GM12878 (cell line): ENCODE measurements around the gene MGAT5. TPM values are rescaled to one million over a fixed set of nuclear protein-coding genes. Genes with fewer than 3 reads are reported as not detected.

Experiments used
- ATAC-seq: fragments of 200-7000 bp; cut with Tn5 transposase; 3 replicates; pipeline ENCODE4 v1.9.1; 2020; ENCODE audit warnings: mild to moderate bottlenecking, moderate library complexity
- BruUV-seq: library from RNA; stranded (reverse); fragments of 400-500 nt; replicated peaks from 2 replicates; lab custom pipeline; 2021; lab: Mats Ljungman, UMichigan
- CTCF ChIA-PET: fragments of 300-600 bp; sonication (Branson Sonifier 250); formaldehyde crosslinking; extraction: SDS; loops from one replicate; lab custom pipeline; 2021; ENCODE audit warnings: inconsistent platforms; lab: Yijun Ruan, JAX
- POLR2A ChIA-PET: fragments of 350-600 bp; formaldehyde crosslinking; extraction: SDS; loops from one replicate; lab custom pipeline; 2021; ENCODE audit warnings: inconsistent platforms; lab: Charles Lee
- RAD21 ChIA-PET: fragments of 300-600 bp; sonication (Branson Sonifier 250); formaldehyde crosslinking; loops from one replicate; lab custom pipeline; 2023; ENCODE audit warnings: antibody characterized with exemption; ENCODE audit not compliant: unreplicated experiment; lab: Charles Lee
- SMC1A ChIA-PET: fragments of 300-600 bp; sonication (Branson Sonifier 250); formaldehyde crosslinking; loops from one replicate; lab custom pipeline; 2023; ENCODE audit not compliant: unreplicated experiment, uncharacterized antibody; lab: Charles Lee
- DNase-seq: peaks from one replicate; pipeline ENCODE4 v3.0.0-alpha.2; 2011; ENCODE audit warnings: low read depth, low spot score
- FAIRE-seq: peaks from 3 replicates; lab custom pipeline; 2011; peaks lifted over from hg19 to GRCh38; lab: Jason Lieb, UNC
- H2AFZ ChIP-seq: 2 replicates; pipeline ENCODE4 v1.6.0; 2011; ENCODE audit warnings: low read depth, low read length, control low read depth; ENCODE audit not compliant: control insufficient read depth
- H3K27ac ChIP-seq: 2 replicates; pipeline ENCODE4 v1.5.1; 2011; ENCODE audit warnings: control low read depth; ENCODE audit not compliant: control insufficient read depth, insufficient read depth
- H3K27me3 ChIP-seq, 2 experiments: replicated peaks in 1 of 2; 2 replicates each; pipeline versions ENCODE4 v1.6.0 to v1.6.1; 2011; ENCODE audit warnings: low read length in 1 of 2; ENCODE audit not compliant: control insufficient read depth in 2 of 2, insufficient read depth in 2 of 2
- H3K36me3 ChIP-seq, 2 experiments: 2 replicates each; pipeline ENCODE4 v1.5.1; 2011; ENCODE audit warnings: low read length in 1 of 2; ENCODE audit not compliant: control insufficient read depth in 2 of 2, insufficient read depth in 2 of 2
- H3K4me1 ChIP-seq: 2 replicates; pipeline ENCODE4 v1.6.1; 2011; ENCODE audit warnings: mild to moderate bottlenecking, low read length, moderate library complexity, mixed read lengths; ENCODE audit not compliant: control insufficient read depth, insufficient read depth
- H3K4me2 ChIP-seq: 2 replicates; pipeline ENCODE4 v1.6.0; 2011; ENCODE audit warnings: control low read depth; ENCODE audit not compliant: control insufficient read depth, insufficient read depth
- H3K4me3 ChIP-seq: fragments of 200-600 bp; sonication (generic); 2 replicates; pipeline ENCODE4 v1.5.1; 2016
- H3K79me2 ChIP-seq: 2 replicates; pipeline ENCODE4 v1.6.0; 2011; ENCODE audit warnings: low read length; ENCODE audit not compliant: control insufficient read depth, insufficient read depth
- H3K9ac ChIP-seq: 2 replicates; pipeline ENCODE4 v1.8.0; 2011; ENCODE audit warnings: low read length, control low read depth, mixed read lengths; ENCODE audit not compliant: control insufficient read depth, insufficient read depth
- H3K9me3 ChIP-seq: replicated peaks from 3 replicates; pipeline ENCODE4 v1.5.1; 2011; ENCODE audit warnings: mild to moderate bottlenecking, low read length; ENCODE audit not compliant: control insufficient read depth, insufficient read depth
- H4K20me1 ChIP-seq: 2 replicates; pipeline ENCODE4 v1.6.0; 2011; ENCODE audit not compliant: control insufficient read depth, insufficient read depth
- BMI1 ChIP-seq: fragments of 450-650 bp; IDR thresholded peaks from 2 replicates; pipeline ENCODE4 v1.6.1; 2016; ENCODE audit warnings: mild to moderate bottlenecking, moderate library complexity, borderline replicate concordance
- GABPA ChIP-seq: IDR thresholded peaks from 2 replicates; pipeline ENCODE4 v1.6.1; 2014; ENCODE audit warnings: antibody characterized with exemption, low read depth, mild to moderate bottlenecking, inconsistent platforms
- HDAC2 ChIP-seq: fragments of 200-600 bp; sonication (generic); IDR thresholded peaks from 2 replicates; pipeline ENCODE4 v1.6.1; 2017
- NFIC ChIP-seq: IDR thresholded peaks from 2 replicates; pipeline ENCODE4 v1.6.1; 2012; ENCODE audit warnings: low read depth, mild to moderate bottlenecking, inconsistent platforms, low read length, moderate library complexity
- SRF ChIP-seq, 2 experiments: IDR thresholded peaks; 2 replicates each; pipeline ENCODE4 v1.6.1; 2011; ENCODE audit warnings: low read depth in 2 of 2, low read length in 2 of 2, mild to moderate bottlenecking in 1 of 2, moderate library complexity in 1 of 2
- WGBS: methylation state at CpG from one replicate; pipeline ENCODE4 v1.1.6; 2016; ENCODE audit warnings: low lambda C conversion rate; ENCODE audit not compliant: insufficient replicate concordance, insufficient coverage; ENCODE audit errors: missing lambda C conversion rate; 5-methylcytosine and 5-hydroxymethylcytosine counted together
- in situ Hi-C: fragments of 300-500 bp; cut with MboI; formaldehyde crosslinking; loops from 9 replicates; pipeline ENCODE4 v1.14.3; 2018; ENCODE audit warnings: mixed read lengths
- intact Hi-C: fragments of 100-400 bp; cut with micrococcal nuclease; formaldehyde crosslinking; loops from one replicate; pipeline ENCODE4 v1.14.2; 2022; ENCODE audit not compliant: unreplicated experiment
- polyA plus RNA-seq, 11 experiments: library from polyadenylated mRNA; depleted of rRNA in 4 of 11; unstranded in 6 of 11; stranded (reverse) in 5 of 11; fragments of >200 nt; fragmentation: Nextera tagmentation in 4 of 11; fragmentation: Illumina TruSeq in 1 of 11; extraction: Ambion mirVana in 4 of 11; extraction: Trizol in 1 of 11; gene quantifications; 1 replicate in 1 of 11; 2 replicates in 10 of 11; pipeline versions ENCODE4 v1.2.1 to v1.2.3, GENCODE V29; 2011 to 2016; ENCODE audit warnings: inconsistent platforms in 2 of 11, missing spikeins in 2 of 11, low read depth in 1 of 11
- total RNA-seq, 4 experiments: library from RNA; depleted of rRNA in 3 of 4; stranded (reverse); fragments of >200 nt in 3 of 4; fragmentation: Illumina TruSeq in 1 of 4; extraction: Trizol in 1 of 4; gene quantifications; 2 replicates each; pipeline versions ENCODE4 v1.2.1 to v1.2.3, GENCODE V29; 2013 to 2021
- TF ChIP-seq, protein P1 (sequence below), 3 experiments: IDR thresholded peaks in 2 of 3; conservative IDR thresholded peaks in 1 of 3; 2 replicates each; pipeline ENCODE4 v1.5.1; 2011; ENCODE audit warnings: low read depth in 3 of 3, low read length in 3 of 3, mild to moderate bottlenecking in 3 of 3, control low read depth in 2 of 3, moderate library complexity in 2 of 3, inconsistent platforms in 1 of 3, mixed read lengths in 1 of 3; ENCODE audit not compliant: control insufficient read depth in 2 of 3, insufficient read depth in 1 of 3; ENCODE audit errors: extremely low read depth in 1 of 3
- TF ChIP-seq, protein P2 (sequence below): IDR thresholded peaks from 2 replicates; pipeline ENCODE4 v1.6.1; 2012; ENCODE audit warnings: low read depth, low read length, improper control_type of control experiment
- TF ChIP-seq, protein P3 (sequence below): fragments of 450-650 bp; IDR thresholded peaks from 2 replicates; pipeline ENCODE4 v1.6.1; 2016; ENCODE audit warnings: mild to moderate bottlenecking
- TF ChIP-seq, protein P4 (sequence below): fragments of 450-650 bp; IDR thresholded peaks from 2 replicates; pipeline ENCODE4 v1.6.1; 2017; ENCODE audit warnings: mild to moderate bottlenecking, moderate library complexity
- TF ChIP-seq, protein P5 (sequence below): IDR thresholded peaks from 2 replicates; pipeline ENCODE4 v1.6.1; 2012; ENCODE audit warnings: low read depth, low read length, improper control_type of control experiment

MGAT5 gene
- total and polyA plus RNA-seq, 10 of the 15 experiments (the other 5 are each of a cell fraction or from before 2014, with no cell fraction given), result 4.9 to 104 (median 36.2) TPM

DNA sequence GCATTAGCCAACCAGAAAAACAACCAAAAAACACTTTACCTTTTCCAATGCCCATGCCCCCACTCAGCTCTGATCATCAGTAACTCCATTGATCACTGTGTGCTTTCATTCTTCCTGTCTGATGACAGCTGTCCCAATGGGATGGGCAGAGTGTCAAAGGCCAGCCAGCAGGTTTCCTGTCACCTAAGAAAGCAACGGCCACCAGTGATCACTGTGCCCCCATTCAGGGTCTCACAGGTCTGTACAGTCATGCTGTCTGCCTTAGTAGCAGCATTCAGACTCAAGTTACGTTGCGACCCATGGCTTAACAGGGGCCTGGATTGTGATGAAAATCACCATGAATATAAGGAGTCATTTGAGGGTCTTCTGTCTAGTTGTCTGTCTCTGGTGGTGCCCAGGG is 184.5 kb downstream of the MGAT5 start (continued):
- TF ChIP-seq, protein P1, sequence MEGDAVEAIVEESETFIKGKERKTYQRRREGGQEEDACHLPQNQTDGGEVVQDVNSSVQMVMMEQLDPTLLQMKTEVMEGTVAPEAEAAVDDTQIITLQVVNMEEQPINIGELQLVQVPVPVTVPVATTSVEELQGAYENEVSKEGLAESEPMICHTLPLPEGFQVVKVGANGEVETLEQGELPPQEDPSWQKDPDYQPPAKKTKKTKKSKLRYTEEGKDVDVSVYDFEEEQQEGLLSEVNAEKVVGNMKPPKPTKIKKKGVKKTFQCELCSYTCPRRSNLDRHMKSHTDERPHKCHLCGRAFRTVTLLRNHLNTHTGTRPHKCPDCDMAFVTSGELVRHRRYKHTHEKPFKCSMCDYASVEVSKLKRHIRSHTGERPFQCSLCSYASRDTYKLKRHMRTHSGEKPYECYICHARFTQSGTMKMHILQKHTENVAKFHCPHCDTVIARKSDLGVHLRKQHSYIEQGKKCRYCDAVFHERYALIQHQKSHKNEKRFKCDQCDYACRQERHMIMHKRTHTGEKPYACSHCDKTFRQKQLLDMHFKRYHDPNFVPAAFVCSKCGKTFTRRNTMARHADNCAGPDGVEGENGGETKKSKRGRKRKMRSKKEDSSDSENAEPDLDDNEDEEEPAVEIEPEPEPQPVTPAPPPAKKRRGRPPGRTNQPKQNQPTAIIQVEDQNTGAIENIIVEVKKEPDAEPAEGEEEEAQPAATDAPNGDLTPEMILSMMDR (IDR thresholded peaks at IDR 0.05 in 2 of 3, conservative IDR thresholded peaks at IDR 0.05 in 1 of 3; ENCODE audit: control insufficient read depth in 2 of 3, extremely low read depth in 1 of 3, insufficient read depth in 1 of 3, low read depth in 3 of 3, low read length in 3 of 3), result no peak

DNA sequence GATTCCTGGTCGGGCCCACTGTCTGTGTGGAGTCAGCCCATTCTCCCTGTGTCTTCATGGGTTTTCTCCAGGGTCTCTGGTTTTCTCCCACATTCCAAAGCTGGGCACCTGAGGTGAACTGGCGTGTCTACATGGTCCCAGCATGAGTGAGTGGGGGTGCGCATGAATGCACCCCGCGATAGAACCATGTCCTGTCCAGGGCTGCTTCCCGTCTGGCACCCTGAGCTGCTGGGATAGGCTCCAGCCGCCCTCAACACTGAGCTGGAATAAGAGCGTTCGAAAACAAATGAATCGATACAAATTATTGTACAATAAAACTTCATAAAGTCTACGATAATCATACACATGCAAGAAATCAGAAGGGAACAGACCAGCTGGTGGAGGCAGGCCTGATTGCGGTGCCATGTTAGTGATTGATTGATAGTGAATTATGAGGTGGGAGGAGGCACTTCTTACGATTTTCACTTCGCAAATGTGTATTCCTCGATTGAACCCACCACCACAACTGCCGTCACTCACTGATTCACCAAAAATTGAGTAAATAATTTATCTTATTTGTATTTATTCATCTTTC is 186.6 kb downstream of the MGAT5 start:
- H3K4me1 ChIP-seq, result no peaks in the 10 kb centered on the region
- H3K4me3 ChIP-seq, result no peak overlapping the region
- no peaks in the 10 kb centered on the region for H3K9me3 ChIP-seq
- ATAC-seq (no peak), DNase-seq (no peak), FAIRE-seq (no peak)
- RAD21 ChIA-PET, result no interaction called here
- WGBS, result 98% methylated on average over 16 of the region's 16 CpGs
- BruUV-seq, result no TSS peak
- POLR2A ChIA-PET, result no interaction called here
- no peak overlapping the region for H3K4me2 ChIP-seq
- CTCF ChIA-PET, result interaction anchor here (3.4 kb wide), 1 partner anchor 11 kb away, joined by 27 read pairs; no protein-coding TSS in a partner anchor
- intact Hi-C loops, result no loop called here
- H3K79me2 ChIP-seq, result no peaks in the 10 kb centered on the region
- peaks cover 26 to 32% of the 10 kb centered on the region in 2 experiments for H3K36me3 ChIP-seq
- no peak overlapping the region for H2AFZ ChIP-seq
- no peaks in the 10 kb centered on the region for H3K27me3 ChIP-seq
- H3K9ac ChIP-seq, result no peak overlapping the region
- H3K27ac ChIP-seq, result no peak overlapping the region
- SMC1A ChIA-PET, result interaction anchor here (0.8 kb wide), 1 partner anchor 324 kb away, joined by 3 read pairs; no protein-coding TSS in a partner anchor
- no peaks in the 10 kb centered on the region for H4K20me1 ChIP-seq
- in situ Hi-C loops, result no loop called here
- TF ChIP-seq GABPA (no peak), HDAC2 (no peak), NFIC (no peak), SRF (IDR thresholded peaks at IDR 0.05; ENCODE audit: low read depth in 2 of 2, low read length in 2 of 2) (no peak), BMI1 (no peak)
- TF ChIP-seq, protein P2, sequence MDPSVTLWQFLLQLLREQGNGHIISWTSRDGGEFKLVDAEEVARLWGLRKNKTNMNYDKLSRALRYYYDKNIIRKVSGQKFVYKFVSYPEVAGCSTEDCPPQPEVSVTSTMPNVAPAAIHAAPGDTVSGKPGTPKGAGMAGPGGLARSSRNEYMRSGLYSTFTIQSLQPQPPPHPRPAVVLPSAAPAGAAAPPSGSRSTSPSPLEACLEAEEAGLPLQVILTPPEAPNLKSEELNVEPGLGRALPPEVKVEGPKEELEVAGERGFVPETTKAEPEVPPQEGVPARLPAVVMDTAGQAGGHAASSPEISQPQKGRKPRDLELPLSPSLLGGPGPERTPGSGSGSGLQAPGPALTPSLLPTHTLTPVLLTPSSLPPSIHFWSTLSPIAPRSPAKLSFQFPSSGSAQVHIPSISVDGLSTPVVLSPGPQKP, result no peak
- TF ChIP-seq, protein P3, sequence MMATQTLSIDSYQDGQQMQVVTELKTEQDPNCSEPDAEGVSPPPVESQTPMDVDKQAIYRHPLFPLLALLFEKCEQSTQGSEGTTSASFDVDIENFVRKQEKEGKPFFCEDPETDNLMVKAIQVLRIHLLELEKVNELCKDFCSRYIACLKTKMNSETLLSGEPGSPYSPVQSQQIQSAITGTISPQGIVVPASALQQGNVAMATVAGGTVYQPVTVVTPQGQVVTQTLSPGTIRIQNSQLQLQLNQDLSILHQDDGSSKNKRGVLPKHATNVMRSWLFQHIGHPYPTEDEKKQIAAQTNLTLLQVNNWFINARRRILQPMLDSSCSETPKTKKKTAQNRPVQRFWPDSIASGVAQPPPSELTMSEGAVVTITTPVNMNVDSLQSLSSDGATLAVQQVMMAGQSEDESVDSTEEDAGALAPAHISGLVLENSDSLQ, result no peak
- TF ChIP-seq, protein P4, sequence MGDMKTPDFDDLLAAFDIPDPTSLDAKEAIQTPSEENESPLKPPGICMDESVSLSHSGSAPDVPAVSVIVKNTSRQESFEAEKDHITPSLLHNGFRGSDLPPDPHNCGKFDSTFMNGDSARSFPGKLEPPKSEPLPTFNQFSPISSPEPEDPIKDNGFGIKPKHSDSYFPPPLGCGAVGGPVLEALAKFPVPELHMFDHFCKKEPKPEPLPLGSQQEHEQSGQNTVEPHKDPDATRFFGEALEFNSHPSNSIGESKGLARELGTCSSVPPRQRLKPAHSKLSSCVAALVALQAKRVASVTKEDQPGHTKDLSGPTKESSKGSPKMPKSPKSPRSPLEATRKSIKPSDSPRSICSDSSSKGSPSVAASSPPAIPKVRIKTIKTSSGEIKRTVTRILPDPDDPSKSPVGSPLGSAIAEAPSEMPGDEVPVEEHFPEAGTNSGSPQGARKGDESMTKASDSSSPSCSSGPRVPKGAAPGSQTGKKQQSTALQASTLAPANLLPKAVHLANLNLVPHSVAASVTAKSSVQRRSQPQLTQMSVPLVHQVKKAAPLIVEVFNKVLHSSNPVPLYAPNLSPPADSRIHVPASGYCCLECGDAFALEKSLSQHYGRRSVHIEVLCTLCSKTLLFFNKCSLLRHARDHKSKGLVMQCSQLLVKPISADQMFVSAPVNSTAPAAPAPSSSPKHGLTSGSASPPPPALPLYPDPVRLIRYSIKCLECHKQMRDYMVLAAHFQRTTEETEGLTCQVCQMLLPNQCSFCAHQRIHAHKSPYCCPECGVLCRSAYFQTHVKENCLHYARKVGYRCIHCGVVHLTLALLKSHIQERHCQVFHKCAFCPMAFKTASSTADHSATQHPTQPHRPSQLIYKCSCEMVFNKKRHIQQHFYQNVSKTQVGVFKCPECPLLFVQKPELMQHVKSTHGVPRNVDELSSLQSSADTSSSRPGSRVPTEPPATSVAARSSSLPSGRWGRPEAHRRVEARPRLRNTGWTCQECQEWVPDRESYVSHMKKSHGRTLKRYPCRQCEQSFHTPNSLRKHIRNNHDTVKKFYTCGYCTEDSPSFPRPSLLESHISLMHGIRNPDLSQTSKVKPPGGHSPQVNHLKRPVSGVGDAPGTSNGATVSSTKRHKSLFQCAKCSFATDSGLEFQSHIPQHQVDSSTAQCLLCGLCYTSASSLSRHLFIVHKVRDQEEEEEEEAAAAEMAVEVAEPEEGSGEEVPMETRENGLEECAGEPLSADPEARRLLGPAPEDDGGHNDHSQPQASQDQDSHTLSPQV, result no peak
- TF ChIP-seq, protein P5, sequence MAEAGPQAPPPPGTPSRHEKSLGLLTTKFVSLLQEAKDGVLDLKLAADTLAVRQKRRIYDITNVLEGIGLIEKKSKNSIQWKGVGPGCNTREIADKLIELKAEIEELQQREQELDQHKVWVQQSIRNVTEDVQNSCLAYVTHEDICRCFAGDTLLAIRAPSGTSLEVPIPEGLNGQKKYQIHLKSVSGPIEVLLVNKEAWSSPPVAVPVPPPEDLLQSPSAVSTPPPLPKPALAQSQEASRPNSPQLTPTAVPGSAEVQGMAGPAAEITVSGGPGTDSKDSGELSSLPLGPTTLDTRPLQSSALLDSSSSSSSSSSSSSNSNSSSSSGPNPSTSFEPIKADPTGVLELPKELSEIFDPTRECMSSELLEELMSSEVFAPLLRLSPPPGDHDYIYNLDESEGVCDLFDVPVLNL, result no peak
